Astrocyte of the spinal cord (primary cell): ENCODE data around the gene PTH2R.
"Not testable (repeated sequence)": the region's sequence is repeated elsewhere in the genome, so short reads cannot be mapped to it uniquely, and the experiment has no call there.

ENCODE experiments used
- DNase-seq: peaks from one replicate; pipeline ENCODE4 v3.0.0; 2011; ENCODE audit warnings: low read depth, low spot score
- H3K4me3 ChIP-seq: 2 replicates; pipeline ENCODE4 v1.5.1; 2011; ENCODE audit warnings: low read depth, mild to moderate bottlenecking, low read length, moderate library complexity
- in situ Hi-C: cut with HindIII; loops from 2 replicates; pipeline ENCODE4 v1.10.0; 2017; ENCODE audit warnings: low sequenced_read_pairs
- TF ChIP-seq, protein P1 (sequence below): IDR thresholded peaks from 2 replicates; pipeline ENCODE4 v1.5.1; 2012; ENCODE audit warnings: low read depth, mild to moderate bottlenecking, low read length, inconsistent platforms

PTH2R gene

DNA sequence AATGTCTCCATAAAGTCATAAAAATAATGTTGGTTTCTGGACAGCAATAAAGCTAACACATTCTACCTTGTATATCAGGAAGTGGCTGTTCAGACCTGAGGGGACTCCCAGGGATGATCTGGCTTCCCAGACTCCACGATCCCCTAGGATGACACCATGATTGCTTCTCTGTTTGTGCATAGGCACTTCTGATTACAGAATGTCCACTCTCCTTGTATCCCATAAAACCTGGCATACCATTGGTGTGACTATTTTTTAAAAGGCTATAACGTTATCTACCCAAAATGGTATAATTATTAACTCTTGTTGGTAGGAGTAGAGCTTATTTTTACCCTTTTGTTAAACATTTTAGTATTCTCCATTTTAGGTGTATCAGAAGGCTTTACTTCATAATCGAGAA lies 57.1 kb downstream of the PTH2R start:
- H3K4me3 ChIP-seq, result no peak overlapping the region
- TF ChIP-seq, protein P1, sequence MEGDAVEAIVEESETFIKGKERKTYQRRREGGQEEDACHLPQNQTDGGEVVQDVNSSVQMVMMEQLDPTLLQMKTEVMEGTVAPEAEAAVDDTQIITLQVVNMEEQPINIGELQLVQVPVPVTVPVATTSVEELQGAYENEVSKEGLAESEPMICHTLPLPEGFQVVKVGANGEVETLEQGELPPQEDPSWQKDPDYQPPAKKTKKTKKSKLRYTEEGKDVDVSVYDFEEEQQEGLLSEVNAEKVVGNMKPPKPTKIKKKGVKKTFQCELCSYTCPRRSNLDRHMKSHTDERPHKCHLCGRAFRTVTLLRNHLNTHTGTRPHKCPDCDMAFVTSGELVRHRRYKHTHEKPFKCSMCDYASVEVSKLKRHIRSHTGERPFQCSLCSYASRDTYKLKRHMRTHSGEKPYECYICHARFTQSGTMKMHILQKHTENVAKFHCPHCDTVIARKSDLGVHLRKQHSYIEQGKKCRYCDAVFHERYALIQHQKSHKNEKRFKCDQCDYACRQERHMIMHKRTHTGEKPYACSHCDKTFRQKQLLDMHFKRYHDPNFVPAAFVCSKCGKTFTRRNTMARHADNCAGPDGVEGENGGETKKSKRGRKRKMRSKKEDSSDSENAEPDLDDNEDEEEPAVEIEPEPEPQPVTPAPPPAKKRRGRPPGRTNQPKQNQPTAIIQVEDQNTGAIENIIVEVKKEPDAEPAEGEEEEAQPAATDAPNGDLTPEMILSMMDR, result no peak
- in situ Hi-C loops, result no loop called here
- DNase-seq, result no peak

DNA sequence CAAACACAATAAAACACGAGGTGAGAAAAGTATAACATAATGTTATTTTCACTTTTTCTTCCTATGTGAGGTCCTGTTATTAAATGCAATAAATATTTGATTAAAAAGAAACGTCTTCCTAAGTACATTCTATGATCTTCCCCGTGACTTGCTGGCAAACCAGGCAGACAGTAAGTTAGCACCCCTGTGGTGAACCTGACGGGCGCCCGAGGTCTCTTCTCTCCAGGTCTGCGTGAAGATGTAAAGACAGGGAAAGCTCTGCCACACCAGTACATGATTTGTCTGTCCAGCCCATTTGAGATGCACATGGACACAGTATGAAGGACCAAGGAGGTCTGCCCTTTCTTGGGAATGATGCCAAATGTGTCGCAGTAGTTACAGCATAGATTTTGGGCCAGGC lies 57.6 kb downstream of the PTH2R start:
- DNase-seq, result no peak
- H3K4me3 ChIP-seq, result no peak overlapping the region
- TF ChIP-seq, protein P1, result no peak
- in situ Hi-C loops, result no loop called here

DNA sequence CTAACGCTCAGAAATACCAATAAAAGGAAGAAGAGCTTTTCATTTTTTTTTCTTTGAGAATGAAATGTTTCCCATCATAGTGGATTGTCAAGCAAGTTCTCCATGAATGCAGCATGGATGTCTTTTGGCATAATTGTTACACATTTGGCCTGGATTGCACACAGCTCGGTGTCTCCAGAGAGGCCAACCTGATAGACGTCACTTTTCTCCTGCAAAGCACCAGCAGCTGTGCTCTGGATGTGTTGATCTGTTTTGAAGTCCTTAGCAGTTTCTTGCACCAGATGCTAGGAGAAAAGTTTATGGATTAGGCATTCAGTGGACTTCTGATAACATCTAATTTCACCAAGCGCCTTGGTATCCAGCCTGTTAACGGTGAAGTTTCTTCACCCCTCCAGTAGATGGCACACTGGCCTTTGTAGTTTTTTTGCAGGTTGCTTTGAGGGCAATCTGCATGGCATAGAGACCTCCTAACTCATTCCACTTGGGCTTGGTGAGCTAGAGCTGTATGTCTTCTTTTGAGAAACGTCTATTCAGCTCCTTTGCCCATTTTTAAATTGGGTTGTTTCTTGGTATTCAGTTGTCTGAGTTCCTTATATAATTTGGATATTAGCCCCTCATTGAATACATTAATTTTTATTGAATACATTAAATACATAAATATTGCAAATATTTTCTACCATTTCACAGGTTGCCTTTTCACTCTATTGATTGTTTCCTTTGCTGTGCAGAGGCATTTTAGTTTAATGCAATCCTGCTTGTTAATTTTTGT lies 59.7 kb downstream of the PTH2R start:
- in situ Hi-C loops, result no loop called here
- no peak overlapping the region for H3K4me3 ChIP-seq
- TF ChIP-seq, protein P1, result peak; percentile 45
- peak; percentile 17 for DNase-seq

DNA sequence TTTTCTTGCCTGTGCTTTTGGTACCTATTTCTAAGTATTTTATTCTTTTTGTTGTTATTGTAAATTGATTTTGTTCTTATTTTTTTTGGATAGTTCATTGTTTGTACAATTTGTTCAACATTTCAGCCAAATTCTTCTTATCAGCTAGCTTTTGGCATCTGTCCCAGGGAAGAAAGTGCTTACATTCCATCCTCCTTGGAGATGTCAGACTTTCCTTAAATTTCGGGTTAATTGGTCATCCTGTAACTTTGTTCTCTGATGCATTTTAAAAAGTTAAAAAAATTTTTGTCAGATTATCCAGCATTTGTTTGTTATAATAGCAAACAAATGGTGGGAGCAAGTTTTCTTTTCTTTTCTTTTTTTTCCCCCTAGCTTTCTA lies 60.3 kb downstream of the PTH2R start:
- H3K4me3 ChIP-seq, result no peak overlapping the region
- in situ Hi-C loops, result no loop called here
- TF ChIP-seq, protein P1, result no peak
- DNase-seq, result no peak

DNA sequence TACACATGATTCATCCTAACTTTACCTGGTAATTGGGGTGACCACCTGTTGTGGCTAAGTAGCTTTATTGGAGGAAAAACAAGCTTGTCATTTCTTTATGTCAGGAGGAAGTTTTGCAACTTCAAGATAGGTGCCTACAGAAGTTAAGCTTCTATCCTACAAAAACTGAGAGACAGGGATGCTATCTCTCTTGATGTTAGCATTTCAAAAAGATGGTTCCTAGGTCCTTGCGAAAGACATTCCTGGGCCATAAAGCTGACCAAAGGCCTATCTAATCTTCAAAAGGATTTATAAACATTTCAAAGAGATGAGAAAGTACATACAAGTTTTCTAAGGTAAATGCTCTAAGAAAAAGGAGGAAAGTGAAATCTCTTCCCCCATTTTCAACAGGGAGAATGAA lies 61.0 kb downstream of the PTH2R start:
- no peak for DNase-seq
- in situ Hi-C loops, result no loop called here
- TF ChIP-seq, protein P1, result no peak
- no peak overlapping the region for H3K4me3 ChIP-seq

DNA sequence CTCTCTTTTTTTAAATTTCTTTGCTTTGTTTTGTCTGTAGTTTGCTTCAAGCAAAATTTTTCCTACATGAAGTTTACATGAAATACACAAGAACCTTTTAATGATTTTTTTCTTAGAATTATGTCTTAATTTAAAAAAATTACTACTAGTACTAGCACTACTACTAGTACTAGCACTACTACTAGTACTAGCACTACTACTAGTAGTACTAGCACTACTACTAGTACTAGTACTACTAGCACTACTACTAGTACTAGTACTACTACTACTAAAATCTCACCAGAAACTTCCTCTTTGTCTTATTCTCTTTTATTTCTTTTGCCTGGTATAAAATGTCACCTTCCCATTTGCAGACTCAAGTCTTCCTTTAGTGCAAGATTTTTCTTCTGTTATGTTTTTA lies 71.1 kb downstream of the PTH2R start:
- no peak for DNase-seq
- in situ Hi-C loops, result no loop called here
- no peak overlapping the region for H3K4me3 ChIP-seq
- TF ChIP-seq, protein P1, result no peak

DNA sequence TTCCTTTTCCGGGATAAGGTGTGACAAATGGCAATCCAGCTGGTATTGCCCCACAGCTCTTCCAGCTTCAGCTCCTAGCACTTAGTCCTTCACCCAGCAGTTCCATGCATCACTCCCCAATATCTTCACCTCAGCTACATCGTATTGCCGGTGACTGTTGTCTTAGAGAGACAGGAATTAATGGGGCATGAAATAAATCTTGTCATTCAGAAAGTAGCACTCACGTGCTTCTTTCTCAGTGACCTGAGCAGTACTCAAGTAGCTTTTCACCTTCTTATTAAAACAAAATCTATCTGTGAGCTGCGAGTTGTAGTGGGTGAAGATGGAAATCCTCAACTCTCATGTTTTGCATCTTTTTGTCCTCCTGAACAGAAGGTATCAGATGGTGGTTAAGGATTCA lies 72.8 kb downstream of the PTH2R start:
- in situ Hi-C loops, result no loop called here
- TF ChIP-seq, protein P1, result no peak
- no peak for DNase-seq
- no peak overlapping the region for H3K4me3 ChIP-seq

DNA sequence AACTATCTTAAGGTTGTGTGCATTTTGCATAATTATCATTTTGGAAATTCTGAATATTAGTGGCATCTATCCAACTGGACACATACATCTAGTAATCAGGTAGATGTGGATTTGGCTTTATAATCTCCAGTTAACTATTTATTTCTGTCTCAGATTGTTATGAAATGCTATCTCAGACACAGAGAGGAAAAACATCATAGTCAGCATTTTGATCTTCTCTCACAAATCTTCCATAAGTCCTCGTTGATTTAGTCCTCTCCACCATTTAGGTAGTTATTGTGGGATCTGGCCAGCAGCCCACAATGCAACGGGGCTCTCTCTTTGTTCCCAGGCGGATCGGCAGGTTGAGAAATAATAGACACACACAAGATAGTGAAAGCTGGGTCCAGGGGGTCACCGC lies 75.4 kb downstream of the PTH2R start:
- in situ Hi-C loops, H3K4me3 ChIP-seq, DNase-seq: not testable (repeated sequence)

DNA sequence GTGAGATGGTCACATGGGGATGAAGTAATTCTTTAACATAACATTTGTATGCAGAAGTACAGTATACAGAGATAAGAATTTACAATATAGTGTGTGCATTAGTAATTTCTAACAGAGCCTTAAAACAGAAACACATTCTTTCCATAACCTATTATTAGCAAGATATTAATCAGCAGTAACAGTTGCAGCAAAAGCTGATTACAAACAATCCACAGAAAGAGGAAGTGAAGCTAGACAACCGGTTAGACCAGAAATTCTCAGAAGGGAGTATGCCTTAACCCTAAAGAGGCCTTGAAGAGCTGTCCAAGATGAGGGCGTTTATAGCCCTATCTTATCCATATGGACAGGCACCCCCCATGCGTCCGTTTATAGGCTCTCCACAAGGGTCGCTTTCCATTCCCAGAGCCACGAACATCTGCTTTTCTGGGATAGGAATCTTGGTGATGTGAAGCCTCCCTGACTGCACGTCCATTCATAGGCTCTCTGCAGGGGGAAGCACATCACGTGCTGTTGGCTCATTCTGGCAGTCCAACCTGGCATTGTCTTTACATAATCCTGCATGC lies 75.9 kb downstream of the PTH2R start:
- in situ Hi-C loops, DNase-seq, H3K4me3 ChIP-seq: not testable (repeated sequence)
